Eye (tissue), 1 donor: ENCODE measurements around the gene ADCY7.
"Not testable (repeated sequence)": the region's sequence is repeated elsewhere in the genome, so short reads cannot be mapped to it uniquely, and the experiment has no call there.

Experiments
- DNase-seq: peaks from one replicate; pipeline ENCODE4 v3.0.0-alpha.2; 2015

The ADCY7 gene

DNA sequence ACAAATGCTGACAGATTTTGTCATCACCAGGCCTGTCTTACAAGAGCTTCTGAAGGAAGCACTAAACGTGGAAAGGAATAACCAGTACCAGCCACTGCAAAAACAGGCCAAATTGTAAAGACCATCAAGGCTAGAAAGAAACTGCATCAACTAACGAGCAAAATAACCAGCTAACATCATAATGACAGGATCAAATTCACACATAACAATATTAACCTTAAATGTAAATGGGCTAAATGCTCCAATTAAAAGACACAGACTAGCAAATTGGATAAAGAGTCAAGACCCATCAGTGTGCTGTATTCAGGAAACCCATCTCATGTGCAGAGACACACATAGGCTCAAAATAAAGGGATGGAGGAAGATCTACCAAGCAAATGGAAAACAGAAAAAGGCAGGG, 78.9 kb downstream of the ADCY7 start:
- not testable (repeated sequence) for DNase-seq

GRCh38 chr16:50351116-50351515, 84.8 kb downstream of the ADCY7 start:
- DNase-seq: no peak

DNA sequence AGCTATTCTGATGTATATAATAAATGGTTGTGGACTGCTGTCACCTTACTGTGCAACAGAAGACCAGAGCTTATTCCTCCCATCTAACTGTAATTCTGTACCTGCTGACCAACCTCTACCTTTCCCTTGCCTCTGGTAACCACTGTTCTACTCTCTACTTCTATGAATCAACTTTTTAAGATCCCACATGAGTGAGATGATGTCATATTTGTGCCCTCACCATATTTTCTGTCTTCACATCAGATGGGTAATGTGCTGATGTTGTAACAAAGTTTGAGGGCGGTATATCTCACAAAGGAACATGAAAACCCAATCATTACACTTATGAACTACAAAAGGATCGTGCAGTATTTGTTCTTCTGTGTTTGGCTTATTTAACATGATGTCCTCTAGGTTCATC, 85.6 kb downstream of the ADCY7 start:
- no peak for DNase-seq

- no peak for DNase-seq
Observed at GRCh38 chr16:50354082-50354481, 87.7 kb downstream of the ADCY7 start.

DNA sequence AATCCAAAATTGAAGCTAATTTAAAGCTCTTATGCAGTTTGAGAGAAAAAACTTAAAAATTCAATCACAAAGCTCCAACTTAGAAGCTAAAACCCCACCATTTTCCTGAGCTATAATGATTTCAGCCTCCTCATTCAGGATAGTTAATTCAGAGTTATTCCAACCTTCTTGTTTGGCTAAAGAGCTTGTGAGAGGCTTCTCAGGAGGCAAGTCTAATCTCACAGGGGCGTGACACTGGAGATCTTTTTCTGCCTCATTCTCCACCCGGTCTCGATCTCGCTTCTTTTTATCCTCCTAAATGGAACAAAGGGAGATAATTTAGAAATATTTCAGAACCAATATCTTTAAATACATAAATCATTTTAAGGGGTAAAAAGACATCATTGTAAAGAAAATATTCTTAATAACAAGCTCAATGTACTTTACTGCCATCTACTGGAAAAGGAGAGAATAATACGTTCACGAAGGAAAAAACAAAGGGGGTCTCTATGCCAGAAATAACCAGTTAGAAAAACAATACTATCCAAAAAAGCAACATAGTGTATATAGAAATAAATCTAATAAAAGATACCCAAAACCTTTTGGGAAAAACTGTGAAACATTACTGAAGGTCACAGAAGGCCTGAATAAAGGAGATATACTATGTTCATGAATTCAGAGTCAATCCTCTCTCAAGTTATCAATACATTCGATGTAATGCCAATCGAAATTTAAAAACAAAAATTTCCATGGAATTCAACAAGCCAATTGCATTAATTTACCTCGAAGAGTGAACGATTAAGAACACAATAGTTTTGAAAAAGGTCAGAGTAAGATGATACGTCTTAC, 88.5 kb downstream of the ADCY7 start:
- DNase-seq: peak; percentile 33

GRCh38 chr16:50359626-50360025, 93.3 kb downstream of the ADCY7 start:
- no peak for DNase-seq

DNA sequence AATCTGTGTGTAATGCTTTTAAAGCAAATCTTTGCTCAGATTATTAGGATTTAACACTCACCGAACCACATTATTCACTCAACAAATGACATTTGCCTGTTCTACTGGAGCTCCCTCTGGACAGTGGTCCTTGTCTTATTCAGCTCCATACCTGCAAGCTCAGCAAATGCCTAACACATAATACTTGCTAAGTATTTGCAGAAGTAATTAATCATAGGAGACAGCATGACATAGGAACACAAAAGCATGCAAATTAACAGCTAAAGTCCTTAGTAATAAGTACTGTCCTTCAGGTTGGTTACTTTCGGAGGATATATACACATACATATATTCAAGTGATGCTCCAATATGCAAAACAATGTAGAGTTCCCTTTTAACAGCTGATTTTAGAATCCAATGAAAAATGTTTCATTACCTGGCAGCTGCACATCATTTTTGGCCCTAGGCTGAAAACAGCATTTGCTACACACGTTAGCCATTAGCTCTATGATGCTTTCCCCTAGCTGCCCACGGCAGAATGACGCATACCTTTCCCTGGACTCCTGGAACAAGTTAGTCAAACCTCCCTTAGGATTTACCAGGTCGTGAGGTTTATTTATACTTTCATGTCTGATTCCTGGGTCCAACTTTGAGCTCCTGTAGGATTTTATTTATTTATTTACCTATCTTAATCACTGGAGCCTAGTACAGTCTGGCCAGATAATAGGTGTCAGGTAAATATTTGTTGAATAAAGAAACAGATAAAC, 93.9 kb downstream of the ADCY7 start:
- peak; percentile 12 for DNase-seq

GRCh38 chr16:50360779-50361178, 94.4 kb downstream of the ADCY7 start:
- no peak for DNase-seq

- DNase-seq: no peak
Observed at GRCh38 chr16:50363656-50364055, 97.3 kb downstream of the ADCY7 start.

DNA sequence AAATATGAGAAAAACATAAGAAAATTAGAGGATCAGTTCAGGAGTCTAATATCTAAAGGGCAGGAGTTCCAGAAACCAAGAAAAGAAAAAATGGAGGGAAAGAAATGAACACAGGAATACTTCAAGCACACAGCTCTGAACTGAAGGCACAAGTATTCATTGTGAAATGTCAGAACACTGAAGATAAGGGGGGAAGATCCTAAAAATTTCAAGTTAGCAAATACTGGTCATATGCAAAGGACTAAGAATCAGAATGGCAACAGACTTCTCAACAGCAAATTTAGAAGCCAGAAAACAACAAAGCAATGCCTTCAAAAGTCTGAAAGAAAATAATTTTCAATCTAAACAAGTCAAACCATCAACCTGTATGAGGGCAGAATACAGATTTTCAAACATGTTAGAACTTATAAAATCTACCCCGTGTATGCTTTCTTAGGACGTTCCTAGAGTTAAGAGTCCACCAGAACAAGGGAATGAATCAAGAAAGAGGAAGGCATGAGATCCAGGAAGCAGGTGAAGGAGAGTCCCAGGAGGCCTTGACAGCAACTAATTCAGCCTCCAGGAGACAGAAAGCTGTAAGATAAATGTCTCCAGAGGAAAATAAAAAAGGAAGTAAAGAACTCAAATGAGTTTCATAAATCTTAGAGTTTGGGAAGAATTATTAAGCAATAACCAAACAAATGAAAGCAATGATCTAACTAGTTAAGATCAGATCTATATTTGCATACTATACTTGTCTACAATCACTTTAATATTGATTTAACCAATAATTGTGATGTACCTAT, 99.6 kb downstream of the ADCY7 start:
- no peak for DNase-seq
